GM18519 (cell line): ENCODE measurements around the gene SOX8.

ENCODE experiments used
- ATAC-seq: cut with Tn5 transposase; IDR thresholded peaks from one replicate; pipeline ENCODE4 v1.9.1; 2021; ENCODE audit warnings: mild to moderate bottlenecking, moderate library complexity; ENCODE audit not compliant: unreplicated experiment, low FRiP score

The SOX8 gene

DNA sequence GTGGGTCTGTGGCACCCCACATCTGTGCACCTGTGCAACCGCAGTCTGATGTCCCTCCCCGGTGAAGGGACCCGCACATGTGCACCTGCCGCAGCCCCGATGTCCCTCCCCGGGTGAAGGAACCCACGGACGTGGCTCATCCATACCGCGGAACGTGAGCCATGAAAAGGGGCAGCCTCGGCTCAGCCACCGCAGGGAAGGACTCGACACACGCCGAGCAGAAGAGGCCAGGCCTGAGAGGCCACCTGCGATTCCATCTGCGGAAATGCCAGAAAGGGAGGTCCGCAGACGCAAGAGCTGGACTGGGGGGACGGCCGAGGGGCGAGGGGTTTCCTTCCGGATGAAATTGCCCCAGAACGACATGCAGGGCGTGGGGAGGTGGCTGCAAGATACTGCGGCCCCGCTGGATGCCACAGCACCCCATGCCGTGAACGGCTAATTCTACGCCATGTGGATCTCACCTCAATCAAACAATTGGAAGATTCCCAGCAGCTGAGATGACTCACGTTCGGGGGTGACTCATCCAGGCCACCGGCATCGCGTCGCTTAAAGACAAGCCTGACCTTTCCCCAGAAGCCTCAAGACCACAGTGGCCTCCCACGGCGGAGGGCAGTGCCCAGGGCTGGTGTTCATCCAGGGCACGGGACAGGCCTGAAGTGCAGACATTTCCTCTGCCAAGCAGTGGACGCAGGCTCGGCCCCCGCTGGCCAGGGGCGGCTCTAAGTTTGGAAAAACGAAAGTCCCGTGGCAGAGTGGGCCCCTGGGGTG, 21.0 kb downstream of the SOX8 start:
- no peak for ATAC-seq

DNA sequence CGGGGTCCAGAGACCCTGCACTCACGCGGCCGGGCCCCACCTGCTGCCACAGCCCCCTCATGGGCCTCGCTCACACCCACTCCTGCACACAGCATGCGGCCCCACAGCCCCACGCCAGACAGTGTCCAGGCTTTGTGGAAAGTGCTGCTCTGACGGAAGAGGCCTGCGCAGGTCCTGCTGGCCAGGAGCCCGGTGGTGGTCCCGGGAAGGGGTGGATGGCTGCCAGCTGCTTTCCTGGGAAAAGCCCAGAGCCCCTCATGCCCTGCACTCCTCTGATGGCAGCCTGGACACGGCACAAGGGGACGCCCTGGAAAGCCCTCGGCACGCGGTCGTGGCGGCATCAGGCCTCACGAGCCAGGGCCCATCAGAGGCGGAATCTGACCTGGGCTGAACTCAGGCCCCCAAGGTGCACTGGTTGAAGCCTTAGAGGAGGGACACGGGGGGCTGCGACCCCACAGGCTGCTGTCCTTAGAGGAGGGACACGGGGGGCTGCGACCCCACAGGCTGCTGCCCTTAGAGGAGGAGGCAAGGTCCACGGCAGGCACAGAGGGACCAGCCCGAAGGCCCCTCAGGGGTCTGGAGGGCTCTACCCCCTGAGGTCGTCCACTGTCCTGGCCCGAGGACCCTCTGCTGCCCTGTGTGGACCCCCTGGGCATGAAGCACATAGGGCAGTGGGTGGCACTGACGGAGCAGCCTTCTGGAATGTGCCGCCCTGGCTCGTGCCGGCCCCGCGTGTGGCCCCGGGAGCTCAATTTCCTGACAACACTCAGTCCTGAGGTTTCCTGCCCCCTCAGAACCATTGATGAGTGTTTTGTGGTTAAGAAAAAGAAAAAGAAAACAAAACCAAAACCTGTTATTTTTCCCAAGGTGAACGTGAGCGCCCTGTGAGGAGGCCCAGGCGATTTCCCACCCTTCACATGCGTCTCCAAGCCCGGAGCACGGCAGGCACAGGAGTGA, 22.1 kb downstream of the SOX8 start:
- no peak for ATAC-seq

DNA sequence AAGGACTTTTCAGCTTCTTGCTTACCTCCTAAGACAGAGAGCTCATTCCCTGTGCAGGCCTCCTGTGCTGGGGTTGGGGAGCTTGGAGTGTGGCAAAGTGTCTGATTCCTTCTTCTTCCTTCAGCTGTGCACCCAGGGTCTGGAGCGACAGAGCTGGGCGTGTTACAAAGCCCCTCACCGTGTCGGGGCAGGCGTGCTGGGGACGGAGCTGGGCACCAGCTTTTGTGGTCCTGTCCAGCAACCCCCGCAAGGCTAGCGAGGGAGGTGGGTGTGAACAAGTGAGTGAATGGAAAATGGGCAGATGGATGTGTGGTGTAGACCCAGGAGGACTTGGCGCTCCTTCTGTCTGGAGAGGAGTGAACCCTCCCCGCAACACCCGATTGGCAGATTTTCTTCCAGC, 23.7 kb downstream of the SOX8 start:
- no peak for ATAC-seq

DNA sequence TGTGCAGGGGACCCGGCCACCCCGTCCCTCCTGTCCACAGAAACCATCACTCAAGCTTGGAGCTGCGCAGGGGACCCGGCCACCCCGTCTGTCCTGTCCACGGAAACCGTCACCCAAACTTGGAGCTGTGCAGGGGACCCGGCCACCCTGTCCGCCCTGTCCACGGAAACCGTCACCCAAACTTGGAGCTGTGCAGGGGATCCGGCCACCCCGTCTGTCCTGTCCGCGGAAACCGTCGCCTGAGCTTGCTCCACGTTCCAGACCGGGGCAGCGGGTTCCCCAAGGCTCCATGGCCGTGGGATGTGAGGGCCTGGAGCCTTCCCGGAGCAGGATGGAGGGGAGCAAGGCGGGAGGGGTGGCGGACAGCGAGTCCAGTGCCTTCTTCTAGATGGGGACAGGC, 25.2 kb downstream of the SOX8 start:
- ATAC-seq = no peak

DNA sequence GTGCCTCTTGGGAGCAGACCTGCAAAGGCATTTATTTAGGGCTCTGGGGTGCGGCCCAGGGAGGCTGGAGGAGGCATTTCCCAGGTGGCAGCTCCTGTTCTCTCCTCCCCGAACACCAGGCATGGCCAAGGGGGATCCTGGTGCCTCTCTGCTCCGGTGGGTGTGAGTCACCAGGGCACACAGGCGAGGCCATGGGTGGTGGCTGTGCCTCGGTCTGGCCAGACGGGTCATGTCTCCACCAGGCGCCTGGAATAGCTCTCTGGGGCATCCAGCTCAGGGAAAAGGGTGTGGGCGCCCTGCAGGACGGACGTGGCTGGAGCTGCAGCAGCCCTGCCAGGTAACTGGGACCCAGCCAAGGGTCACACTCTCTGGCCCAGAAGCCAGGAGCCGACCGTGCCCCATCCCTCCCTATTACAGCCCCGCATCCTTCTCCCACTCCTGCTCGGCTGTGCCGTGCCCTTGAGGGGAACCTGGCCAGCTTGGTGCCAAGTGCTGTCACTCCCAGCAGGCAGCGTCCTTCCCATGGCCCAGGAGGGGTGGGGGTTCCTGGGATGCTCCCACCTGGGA, 25.8 kb downstream of the SOX8 start:
- ATAC-seq = no peak

DNA sequence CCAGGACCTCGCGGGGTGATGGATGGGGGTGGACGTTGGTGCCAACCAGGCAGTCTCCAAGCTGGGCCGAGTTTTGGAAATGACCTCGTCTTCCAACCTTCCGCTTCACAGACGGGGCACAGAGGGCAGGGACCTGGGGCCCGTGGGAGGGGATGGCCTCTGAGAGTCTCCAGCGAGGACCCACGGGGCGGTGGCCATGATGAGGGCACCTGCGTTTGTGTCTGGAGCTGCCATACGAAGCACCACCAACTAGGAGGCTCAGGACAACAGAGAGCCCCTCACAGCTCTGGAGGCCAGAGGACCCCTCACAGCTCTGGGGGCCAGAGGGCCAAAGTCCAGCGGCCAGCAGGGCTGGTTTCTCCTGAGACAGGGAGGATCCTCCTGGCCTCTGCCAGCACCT, 26.5 kb downstream of the SOX8 start:
- ATAC-seq = no peak

DNA sequence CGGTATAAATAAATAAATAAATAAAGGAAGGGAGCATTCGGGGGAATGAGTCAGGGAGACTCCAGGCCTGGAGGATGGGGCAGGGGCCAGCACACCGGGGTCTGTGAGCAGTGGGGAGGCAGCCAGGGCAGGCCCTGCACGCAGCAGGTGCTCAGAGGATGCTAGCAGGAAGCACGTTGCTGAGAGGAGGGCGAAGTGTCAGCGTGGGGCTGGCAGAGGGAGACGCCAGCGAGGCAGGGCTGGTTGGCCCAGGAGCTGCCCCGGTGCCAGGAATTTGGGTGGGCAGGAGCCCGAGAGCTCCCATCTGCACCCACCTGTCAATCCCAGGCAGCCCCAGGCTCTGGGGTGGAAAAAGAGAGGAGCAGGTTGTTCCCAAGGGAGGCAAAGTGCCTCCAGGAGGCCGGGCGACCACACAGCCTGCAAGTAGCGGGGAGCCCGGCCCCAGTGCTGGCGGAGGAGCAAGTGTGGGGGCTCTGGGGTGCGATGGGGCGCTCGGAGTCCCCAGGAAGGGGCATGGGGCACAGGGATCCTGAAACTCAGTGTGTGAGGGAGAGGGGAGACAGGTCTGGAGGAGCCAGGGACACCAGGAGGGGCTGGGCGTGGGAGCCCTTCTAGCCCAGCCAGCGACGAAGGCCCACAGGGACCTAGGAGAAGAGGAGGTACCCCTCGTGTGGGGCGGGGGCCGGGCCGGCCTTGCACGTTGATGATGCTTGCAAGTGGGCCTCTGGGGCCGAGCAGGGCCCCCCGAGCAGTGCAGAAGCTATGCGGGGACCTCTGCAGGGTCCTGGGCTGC, 28.0 kb downstream of the SOX8 start:
- ATAC-seq = no peak

DNA sequence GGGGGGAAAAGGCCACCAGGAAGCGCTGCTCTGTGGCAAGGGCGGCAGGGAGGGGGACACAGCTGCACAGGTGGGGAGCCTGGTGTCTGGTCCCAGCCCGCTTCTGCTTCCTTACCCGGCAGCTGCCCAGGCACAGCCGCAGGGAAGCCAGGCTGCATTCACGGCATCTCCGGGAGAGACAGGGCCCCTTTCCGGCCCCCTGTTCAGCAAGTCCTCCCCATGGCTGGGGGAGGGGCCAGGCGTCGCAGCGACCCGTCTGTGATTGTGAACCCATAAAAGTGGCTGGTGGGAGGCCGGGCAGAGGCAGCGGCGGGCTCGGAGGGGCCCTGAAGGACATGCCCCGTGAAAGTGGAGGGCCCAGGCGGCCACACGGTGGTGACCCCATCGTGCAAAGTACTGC, 28.7 kb downstream of the SOX8 start:
- ATAC-seq = no peak

DNA sequence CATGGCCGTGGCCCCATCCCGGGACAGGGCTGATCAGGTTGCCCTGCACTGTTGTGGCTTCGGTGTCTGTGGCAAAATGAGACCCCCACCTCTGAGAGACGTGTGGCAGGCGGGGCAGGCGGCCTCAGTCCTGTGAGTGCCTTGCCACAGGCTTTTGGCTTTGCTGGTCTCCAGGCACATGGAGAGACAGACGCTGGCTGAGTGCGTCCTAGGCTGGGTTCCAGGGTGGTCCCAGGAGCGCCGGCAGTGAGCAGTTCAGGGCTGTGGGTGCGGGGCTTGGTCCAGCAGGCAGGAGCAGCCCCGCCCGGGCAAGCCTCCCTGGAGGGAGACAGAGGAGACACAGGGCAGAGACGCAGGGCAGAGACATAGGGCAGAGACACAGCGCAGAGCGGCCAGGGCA, 29.2 kb downstream of the SOX8 start:
- no peak for ATAC-seq

DNA sequence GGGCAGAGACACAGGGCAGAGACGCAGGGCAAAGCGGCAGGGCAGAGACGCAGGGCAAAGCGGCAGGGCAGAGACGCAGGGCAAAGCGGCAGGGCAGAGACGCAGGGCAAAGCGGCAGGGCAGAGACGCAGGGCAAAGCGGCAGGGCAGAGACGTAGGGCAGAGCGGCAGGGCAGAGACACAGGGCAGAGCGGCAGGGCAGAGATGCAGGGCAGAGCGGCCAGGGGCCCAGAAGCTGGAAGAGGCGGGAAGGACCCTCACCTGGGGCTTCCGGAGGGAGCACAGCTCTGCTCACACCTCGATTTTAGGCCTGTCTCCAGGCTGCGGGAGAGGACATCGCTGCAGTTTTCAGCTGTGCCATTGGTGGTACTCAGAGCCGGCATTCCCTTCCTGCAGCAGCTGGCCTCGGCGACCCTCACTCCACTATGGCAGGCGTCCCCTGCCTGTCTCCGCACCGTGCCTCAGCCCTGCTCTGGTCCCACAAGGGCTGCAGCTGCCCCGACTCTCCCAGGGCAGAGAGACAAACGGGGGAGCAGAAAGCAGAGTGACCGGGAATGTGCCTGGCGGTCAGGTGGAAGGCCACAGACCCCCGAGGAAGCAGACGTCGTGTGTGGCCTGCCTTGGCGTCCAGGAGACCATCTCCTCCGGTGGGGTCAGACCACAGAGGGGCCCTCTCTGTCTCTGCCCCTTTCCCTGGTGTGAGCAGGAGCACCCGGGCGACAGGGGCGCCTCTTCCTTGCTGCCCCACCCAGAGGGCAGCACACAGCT, 29.9 kb downstream of the SOX8 start:
- ATAC-seq = no peak

DNA sequence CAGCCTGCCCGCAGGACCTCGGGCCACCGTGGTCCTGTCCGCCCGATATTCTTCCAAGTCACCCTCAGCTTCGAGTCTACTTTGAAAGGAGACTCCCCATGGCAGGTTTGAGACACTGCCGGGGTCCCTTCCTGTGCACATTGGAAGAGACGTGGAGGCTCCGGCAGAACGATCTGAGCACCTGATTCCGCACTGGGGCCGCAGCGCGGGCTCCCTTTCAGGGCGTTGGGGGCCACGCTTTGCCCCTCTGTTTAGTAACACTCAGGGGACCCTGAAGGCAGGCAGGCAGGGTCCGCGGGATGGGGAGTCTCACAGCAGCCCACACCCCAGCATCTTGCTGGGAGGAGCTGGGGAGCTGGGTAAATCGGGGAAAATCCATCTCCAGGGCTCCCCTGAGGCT, 30.6 kb downstream of the SOX8 start:
- no peak for ATAC-seq

DNA sequence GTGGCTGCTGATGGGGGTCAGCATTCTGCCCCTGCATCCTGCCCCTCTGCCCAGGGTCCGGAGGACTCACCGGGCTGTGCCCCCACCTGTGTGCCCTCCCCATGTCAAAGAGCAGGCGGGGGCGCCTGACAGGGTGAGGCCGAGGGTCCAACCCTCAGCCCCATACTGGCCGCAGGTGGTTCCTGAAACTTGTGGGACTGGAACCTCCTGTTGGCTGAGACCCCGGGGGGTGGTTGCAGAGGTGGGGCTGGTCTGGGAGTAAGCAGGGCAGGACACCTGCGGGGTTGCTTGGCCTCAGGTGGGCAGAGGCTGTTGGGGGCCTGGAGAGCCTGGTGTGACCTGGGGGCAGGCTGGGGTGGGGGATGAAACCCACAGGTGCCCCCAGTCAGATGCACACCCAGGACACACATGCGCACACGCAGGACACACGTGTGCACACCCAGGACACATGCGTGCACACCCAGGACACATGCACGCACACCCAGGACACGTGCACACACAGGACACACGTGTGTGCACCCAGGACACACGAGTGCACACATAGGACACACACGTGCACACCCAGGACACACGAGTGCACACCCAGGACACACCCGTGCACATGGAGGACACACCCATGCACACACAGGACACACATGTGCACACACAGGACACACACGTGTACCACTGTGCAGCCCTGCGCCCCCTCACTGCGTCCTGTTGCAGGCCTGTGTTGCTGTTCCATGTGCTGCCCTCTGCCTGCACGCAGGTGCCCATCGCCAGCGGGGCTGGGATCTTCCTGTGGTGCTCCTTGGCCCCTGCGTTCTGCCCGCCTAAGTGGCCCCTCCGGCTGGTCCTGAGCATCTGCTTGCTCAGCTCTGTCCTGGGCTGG, 31.4 kb downstream of the SOX8 start:
- no peak for ATAC-seq

DNA sequence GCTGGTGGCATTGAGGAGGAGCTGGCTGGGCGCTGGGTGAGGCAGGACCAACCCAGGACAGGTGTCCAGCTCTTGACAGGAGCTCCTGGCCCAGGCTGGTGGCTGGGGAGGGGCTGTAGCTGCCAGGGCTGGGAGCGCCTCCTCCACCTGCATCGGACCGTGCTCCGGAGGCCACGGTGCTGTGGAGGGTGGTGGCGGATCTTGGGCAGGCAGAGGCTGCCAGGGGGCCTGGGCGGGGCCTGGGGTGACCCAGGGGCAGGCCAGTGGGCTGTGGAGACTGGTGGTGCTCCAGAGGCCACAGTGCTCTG, 32.0 kb downstream of the SOX8 start:
- no peak for ATAC-seq

DNA sequence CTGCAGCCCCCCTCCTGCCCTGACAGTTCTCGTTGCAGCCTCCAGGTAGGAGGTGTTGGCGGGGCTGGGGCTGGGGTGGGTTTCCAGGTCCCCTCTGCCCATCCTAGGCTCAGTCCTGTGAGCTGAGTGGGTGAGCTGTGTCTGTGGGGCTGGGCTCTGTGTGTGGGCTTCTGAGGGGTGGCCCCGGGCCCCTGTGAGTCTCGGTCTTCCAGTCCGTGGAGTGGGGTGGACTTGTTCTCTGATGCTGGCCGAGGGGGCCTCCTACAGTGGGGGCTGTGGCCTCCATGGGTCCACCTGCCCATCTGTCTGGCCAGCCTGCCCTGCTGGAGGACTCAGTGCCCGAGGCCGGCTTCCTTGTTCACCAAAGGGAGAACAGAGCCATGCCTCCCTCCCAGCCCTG, 32.7 kb downstream of the SOX8 start:
- ATAC-seq = no peak

DNA sequence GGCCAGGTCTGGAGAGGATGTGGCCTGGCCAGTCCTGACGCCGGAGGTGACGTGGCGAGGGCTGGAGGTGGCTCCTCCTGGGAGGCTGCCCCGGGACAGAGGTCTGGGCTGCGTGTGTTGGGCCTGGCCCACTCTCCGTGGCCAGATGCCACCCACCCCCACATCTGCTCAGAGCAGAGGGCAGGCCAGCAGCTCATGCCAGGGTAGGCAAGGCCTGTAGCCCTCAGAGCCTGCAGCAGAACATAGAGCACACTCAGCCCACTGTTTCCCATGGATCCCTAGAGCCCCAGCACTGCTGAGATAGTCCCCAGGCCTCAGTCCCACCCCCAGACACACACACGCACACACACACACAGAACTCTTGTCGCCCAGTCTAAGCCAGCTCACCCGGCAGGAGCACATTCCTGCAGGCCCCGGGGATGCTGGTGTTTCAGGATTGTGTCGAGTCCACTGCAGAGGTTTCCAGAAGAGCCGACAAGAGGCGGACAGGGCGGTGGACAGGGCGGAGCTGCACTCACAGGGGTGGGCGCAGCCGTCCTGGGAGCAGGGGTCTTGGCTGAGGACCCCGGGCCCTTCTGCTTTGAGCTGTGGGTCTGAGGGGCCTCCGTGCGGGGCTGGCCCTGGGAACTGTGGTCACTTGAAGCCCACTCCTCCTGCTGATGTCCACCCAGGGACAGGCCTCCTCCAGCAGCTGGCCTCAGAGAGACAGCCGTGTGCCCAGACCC, 33.4 kb downstream of the SOX8 start:
- ATAC-seq = no peak

DNA sequence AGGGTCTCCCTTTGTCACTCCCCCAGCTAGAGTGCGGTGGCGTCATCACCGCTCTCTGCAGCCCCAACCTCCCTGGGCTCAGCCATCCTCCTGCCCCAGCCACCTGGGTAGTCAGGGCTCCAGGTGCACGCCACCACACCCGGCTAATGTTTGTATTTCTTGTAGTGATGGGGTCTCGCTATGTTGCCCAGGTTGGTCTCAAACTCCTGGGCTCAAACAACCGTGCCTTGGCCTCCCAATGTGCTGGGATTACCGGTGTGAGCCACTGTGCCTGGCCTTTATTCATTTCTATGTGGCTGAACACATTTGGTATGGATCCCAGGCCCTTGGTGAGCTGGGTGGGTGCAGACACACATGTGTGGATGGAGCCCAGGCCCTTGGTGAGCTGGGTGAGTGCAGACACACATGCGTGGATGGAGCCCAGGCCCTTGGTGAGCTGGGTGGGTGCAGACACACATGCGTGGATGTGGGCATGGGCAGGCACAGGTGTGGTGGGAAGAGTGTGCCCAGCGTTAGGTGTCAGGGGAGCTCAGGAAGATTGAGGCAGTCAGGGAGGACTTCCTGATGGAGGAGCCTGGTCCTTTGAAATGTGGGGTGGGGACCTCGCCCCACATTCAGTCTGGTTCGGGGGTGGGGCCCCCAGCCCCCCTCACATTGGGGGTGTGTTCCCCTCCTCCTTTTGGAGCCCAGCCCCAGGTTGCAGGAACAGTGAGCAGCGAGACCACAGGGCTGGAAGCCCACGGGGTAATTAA, 37.1 kb downstream of the SOX8 start:
- ATAC-seq = no peak

DNA sequence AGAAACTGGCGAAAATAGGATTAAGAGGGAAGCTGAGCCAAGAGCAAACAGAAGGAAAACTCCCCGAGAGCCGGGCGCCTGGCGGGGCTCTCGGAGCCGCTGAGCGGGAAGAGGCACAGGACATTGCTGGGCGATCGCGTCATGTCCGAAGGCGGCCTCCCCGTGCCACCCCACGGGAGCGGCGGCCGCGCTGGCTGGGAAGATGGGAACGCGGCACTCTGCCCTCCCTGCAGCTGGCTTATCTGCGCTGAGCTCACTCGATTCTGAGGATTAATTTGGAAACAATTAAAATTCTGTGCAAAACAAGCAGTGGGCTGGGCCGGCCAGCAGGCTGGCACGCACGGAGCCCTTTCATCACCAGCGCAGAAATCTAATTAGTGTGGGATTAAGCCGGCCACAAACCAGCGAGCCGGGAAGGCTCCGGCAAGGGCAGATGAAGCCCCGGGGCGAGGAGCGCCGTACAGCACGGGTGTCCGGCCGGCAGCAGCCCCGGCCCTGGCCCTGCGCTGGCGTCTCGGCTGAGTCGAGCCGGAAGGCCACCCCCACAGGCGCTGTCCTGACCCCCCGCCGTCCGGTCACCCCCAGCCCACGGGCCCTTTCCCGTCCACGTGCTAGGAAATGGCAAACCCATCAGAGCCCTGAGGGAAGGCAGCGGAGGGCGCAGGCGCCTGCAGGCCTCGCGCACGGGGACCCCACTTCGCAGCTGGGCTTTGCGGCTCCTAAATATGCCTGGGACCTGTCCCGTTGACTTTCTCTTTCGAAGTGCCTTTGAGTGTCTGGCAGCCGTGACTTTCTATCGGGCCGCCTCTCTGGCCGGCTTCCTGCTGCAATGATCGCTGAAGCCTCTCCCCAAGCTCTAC, 37.9 kb downstream of the SOX8 start:
- no peak for ATAC-seq
